Mesenchymal stem cell (in vitro differentiated cells and primary cell): ENCODE data around the gene HTRA3.

Experiments
- DNase-seq: peaks from one replicate; pipeline ENCODE4 v3.0.0-alpha.2; 2013
- H2AFZ ChIP-seq: one replicate; pipeline ENCODE4 v1.6.1; 2013; ENCODE audit warnings: low read depth, mild to moderate bottlenecking, control low read depth, inconsistent platforms, low read length, moderate library complexity
- H2AK5ac ChIP-seq: 2 replicates; pipeline ENCODE4 v1.6.1; 2013; ENCODE audit warnings: low read length, moderate library complexity, mild to moderate bottlenecking, inconsistent platforms; ENCODE audit not compliant: severe bottlenecking
- H2BK120ac ChIP-seq: one replicate; pipeline ENCODE4 v1.6.1; 2013; ENCODE audit warnings: low read depth, mild to moderate bottlenecking, inconsistent platforms, low read length, moderate library complexity
- H2BK12ac ChIP-seq, 2 experiments: one replicate each; pipeline ENCODE4 v1.6.1; 2013; ENCODE audit warnings: inconsistent platforms in 2 of 2, low read length in 2 of 2, mild to moderate bottlenecking in 2 of 2, moderate library complexity in 2 of 2, control low read depth in 1 of 2
- H2BK15ac ChIP-seq: one replicate; pipeline ENCODE4 v1.6.1; 2013; ENCODE audit warnings: mild to moderate bottlenecking, low read depth, inconsistent platforms; ENCODE audit not compliant: poor library complexity, severe bottlenecking
- H2BK5ac ChIP-seq: 2 replicates; pipeline ENCODE4 v1.6.1; 2013; ENCODE audit warnings: low read depth, mild to moderate bottlenecking, low read length, control low read depth, inconsistent platforms; ENCODE audit not compliant: poor library complexity, severe bottlenecking
- H3K14ac ChIP-seq, 2 experiments: one replicate each; pipeline ENCODE4 v1.6.1; 2013; ENCODE audit warnings: inconsistent platforms in 2 of 2, low read length in 2 of 2, control low read depth in 1 of 2, mild to moderate bottlenecking in 1 of 2, moderate library complexity in 1 of 2
- H3K18ac ChIP-seq, 2 experiments: one replicate each; pipeline ENCODE4 v1.6.1; 2013; ENCODE audit warnings: inconsistent platforms in 2 of 2, low read length in 2 of 2, control low read depth in 1 of 2, low read depth in 1 of 2, mild to moderate bottlenecking in 1 of 2
- H3K23ac ChIP-seq, 2 experiments: one replicate each; pipeline ENCODE4 v1.6.1; 2013; ENCODE audit warnings: inconsistent platforms in 2 of 2, low read length in 2 of 2, mild to moderate bottlenecking in 2 of 2, moderate library complexity in 2 of 2, control low read depth in 1 of 2
- H3K27ac ChIP-seq: 2 replicates; pipeline ENCODE4 v1.5.1; 2013; ENCODE audit warnings: mild to moderate bottlenecking, moderate library complexity, low read length, control low read depth, inconsistent platforms; ENCODE audit not compliant: poor library complexity, severe bottlenecking
- H3K27me3 ChIP-seq, 2 experiments: 2 replicates each; pipeline versions ENCODE4 v1.6.1 to v1.7.0; 2013; ENCODE audit warnings: low read length in 2 of 2, mild to moderate bottlenecking in 2 of 2, moderate library complexity in 2 of 2, control low read depth in 1 of 2, inconsistent platforms in 1 of 2; ENCODE audit not compliant: control insufficient read depth in 1 of 2, insufficient read depth in 1 of 2
- H3K36me3 ChIP-seq, 2 experiments: 2 replicates each; pipeline versions ENCODE4 v1.6.1 to v1.7.0; 2013; ENCODE audit warnings: low read length in 2 of 2, control low read depth in 1 of 2, inconsistent platforms in 1 of 2, low read depth in 1 of 2, mild to moderate bottlenecking in 1 of 2; ENCODE audit not compliant: insufficient read depth in 2 of 2, control insufficient read depth in 1 of 2
- H3K4ac ChIP-seq, 2 experiments: one replicate each; pipeline ENCODE4 v1.6.1; 2013; ENCODE audit warnings: inconsistent platforms in 2 of 2, low read length in 2 of 2, mild to moderate bottlenecking in 2 of 2, moderate library complexity in 2 of 2, control low read depth in 1 of 2, low read depth in 1 of 2
- H3K4me1 ChIP-seq: 2 replicates; pipeline ENCODE4 v1.6.1; 2013; ENCODE audit warnings: low read depth, low read length, control low read depth; ENCODE audit not compliant: control insufficient read depth, insufficient read depth
- H3K4me2 ChIP-seq: 2 replicates; pipeline ENCODE4 v1.6.1; 2013; ENCODE audit warnings: low read length, mild to moderate bottlenecking, inconsistent platforms; ENCODE audit not compliant: poor library complexity, severe bottlenecking
- H3K4me3 ChIP-seq, 2 experiments: 2 replicates each; pipeline versions ENCODE4 v1.5.1 to v1.7.0; 2013; ENCODE audit warnings: low read length in 2 of 2, mild to moderate bottlenecking in 2 of 2, control low read depth in 1 of 2, low read depth in 1 of 2; ENCODE audit not compliant: insufficient read depth in 1 of 2
- H3K79me1 ChIP-seq: replicated peaks from 2 replicates; pipeline ENCODE4 v1.6.1; 2013; ENCODE audit warnings: mild to moderate bottlenecking, control low read depth, low read length, inconsistent platforms; ENCODE audit not compliant: poor library complexity, severe bottlenecking
- H3K9ac ChIP-seq: 2 replicates; pipeline ENCODE4 v1.7.0; 2013; ENCODE audit warnings: mild to moderate bottlenecking, low read length, moderate library complexity
- H3K9me3 ChIP-seq: 2 replicates; pipeline ENCODE4 v1.7.0; 2013; ENCODE audit warnings: mild to moderate bottlenecking, low read length; ENCODE audit not compliant: control insufficient read depth
- H4K8ac ChIP-seq: one replicate; pipeline ENCODE4 v1.6.1; 2013; ENCODE audit warnings: inconsistent platforms, mild to moderate bottlenecking, low read length, moderate library complexity
- H4K91ac ChIP-seq: one replicate; pipeline ENCODE4 v1.6.1; 2013; ENCODE audit warnings: mild to moderate bottlenecking, low read length, inconsistent platforms
- WGBS: methylation state at CpG from one replicate; pipeline ENCODE4 v1.1.7; 2013; ENCODE audit warnings: mixed read lengths; 5-methylcytosine and 5-hydroxymethylcytosine counted together

HTRA3 gene

DNA sequence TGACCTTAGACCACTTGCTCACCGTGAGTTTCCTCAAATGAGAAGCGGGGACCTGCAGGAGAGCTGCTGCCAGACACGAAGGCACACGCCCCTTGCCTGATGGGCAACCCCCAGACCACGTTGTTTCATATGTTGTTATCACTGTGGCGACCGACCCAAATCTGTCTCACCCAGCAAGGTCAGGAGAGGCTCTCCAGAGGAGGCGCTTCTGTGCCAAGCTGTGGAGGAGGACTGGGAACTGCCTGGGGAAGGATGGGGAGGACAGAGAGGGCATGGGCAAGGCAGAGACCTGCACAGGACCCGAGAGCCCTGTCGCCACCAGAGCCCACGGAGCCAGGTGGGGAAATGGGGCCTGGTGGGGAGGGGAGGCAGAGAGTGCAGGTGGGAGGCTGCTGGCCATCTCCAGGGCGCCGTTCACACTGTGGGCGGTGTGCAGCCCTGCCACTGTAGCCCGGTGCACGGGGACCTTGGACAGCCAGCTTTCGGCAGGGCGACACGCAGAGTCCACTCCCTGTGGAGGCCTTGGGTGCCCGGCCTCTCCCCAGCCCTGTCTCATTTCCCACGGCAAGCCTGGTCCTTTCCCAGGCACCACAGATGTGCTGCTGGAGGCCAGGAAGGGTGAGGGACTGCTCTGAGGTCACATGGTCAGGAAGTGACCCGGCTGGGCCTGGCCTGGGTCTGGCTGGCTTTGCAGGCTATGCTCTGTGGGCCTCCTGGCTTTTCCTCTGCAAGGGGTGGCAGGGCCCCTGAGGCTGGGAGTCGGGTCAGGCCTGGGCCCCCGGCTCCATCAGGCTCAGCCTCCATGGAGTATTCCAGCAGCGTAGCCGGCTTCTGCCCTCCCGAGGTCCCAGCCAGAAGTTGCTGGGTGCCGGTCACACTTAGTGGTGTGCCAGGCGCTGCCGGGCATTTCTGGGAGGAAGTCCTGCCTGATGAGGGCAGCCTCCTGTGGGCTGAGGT, 3.2 kb downstream of the HTRA3 start:
- H3K4ac ChIP-seq, result peak overlapping the region; percentile 60 to 90
- no peak overlapping the region for H3K4me2 ChIP-seq
- no peak overlapping the region for H2BK5ac ChIP-seq

DNA sequence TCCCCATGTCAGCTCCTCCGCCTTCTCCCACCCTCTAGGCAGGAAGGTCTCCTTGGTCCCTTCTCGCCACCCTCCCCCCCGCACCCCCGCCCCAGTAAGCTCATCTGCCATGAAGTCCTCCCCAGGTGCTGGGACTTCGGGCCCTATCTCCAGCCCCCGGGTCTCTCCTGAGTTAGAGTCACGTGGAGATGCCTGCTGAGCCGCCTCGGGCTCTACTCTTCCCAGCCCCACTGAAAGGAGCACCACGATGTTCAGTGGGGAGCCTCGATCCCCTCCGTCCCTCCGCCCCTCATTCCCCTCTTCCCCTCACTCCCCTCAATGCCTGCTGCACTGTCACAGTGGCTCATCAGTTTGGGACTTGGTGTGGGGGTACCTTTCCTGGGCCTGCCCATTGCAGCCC, 3.9 kb downstream of the HTRA3 start:
- H3K4me1 ChIP-seq, result peaks cover 40% of the 10 kb centered on the region
- H3K36me3 ChIP-seq, result no peaks in the 10 kb centered on the region
- H2BK5ac ChIP-seq, result no peak overlapping the region
- H2AK5ac ChIP-seq, result no peak overlapping the region
- H3K9me3 ChIP-seq, result no peaks in the 10 kb centered on the region
- H2BK120ac ChIP-seq, result peak overlapping the region; percentile 74
- peak overlapping the region; percentile 30 for H3K9ac ChIP-seq
- peak overlapping the region; percentile 30 for H4K91ac ChIP-seq
- no peak for DNase-seq
- no peak overlapping the region for H3K27ac ChIP-seq
- H3K23ac ChIP-seq, result peak overlapping the region in 1 of 2 experiments; percentile 87
- peak overlapping the region in 1 of 2 experiments; percentile 93 for H3K18ac ChIP-seq
- no peak overlapping the region for H2AFZ ChIP-seq
- no peak overlapping the region for H3K4me3 ChIP-seq
- no peaks in the 10 kb centered on the region for H3K79me1 ChIP-seq
- peak overlapping the region in 1 of 2 experiments; percentile 78 for H3K14ac ChIP-seq
- H3K27me3 ChIP-seq, result peaks cover 14 to 26% of the 10 kb centered on the region in 2 experiments
- H2BK15ac ChIP-seq, result peak overlapping the region; percentile 78
- H4K8ac ChIP-seq, result peak overlapping the region; percentile 87
- WGBS, result 87% methylated on average over 11 of the region's 13 CpGs
- no peak overlapping the region for H3K4me2 ChIP-seq
- H2BK12ac ChIP-seq, result peak overlapping the region; percentile 14 to 97
- H3K4ac ChIP-seq, result peak overlapping the region in 1 of 2 experiments; percentile 90

More for the DNA sequence above, 3.2 kb downstream of the HTRA3 start:
- H3K14ac ChIP-seq, result peak overlapping the region in 1 of 2 experiments; percentile 78
- peak overlapping the region; percentile 30 for H4K91ac ChIP-seq
- H2AFZ ChIP-seq, result peak overlapping the region; percentile 37
- no peaks in the 10 kb centered on the region for H3K9me3 ChIP-seq
- peak overlapping the region; percentile 78 for H2BK15ac ChIP-seq
- peak; percentile 78 for DNase-seq
- H3K4me1 ChIP-seq, result peaks cover 34% of the 10 kb centered on the region
- peak overlapping the region; percentile 75 to 93 for H3K18ac ChIP-seq
- peak overlapping the region; percentile 74 for H2BK120ac ChIP-seq
- no peak overlapping the region for H3K27ac ChIP-seq
- H3K27me3 ChIP-seq, result peaks cover 14 to 26% of the 10 kb centered on the region in 2 experiments
- peak overlapping the region; percentile 30 for H3K9ac ChIP-seq
- H2AK5ac ChIP-seq, result no peak overlapping the region
- peak overlapping the region; percentile 14 to 97 for H2BK12ac ChIP-seq
- H3K36me3 ChIP-seq, result no peaks in the 10 kb centered on the region
- H3K79me1 ChIP-seq, result no peaks in the 10 kb centered on the region
- H4K8ac ChIP-seq, result peak overlapping the region; percentile 87
- WGBS, result 63% methylated on average over 28 of the region's 30 CpGs
- H3K23ac ChIP-seq, result no peak overlapping the region
- H3K4me3 ChIP-seq, result no peak overlapping the region

DNA sequence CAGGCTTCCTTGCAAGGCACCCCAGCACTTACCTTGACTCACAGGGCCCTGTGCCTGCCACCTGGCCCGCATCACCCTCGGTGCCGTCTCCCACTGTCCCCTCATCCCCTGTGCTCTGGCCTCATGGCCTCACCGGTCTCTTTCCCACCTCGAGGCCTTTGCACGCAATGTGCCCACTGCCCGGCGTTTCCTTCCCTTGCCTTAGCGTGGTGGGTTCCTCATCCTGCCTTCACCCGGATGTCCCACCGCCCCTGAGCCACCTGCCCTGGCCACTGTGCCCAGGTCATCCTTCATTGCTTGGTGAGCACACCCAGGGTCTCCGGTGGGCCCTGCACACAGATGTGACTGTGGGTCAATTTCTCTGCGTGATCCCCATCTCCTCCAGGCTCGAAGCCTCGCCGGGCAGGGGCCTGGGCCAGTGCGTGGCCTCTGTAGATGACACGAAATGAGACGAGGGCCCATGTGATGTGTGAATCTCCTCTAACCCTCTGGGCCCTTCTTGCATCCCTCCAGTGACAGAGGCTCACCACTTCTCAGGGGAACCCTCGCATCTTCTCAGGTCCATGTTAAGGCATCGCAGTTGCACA, 4.6 kb downstream of the HTRA3 start:
- Histone ChIP-seq H3K36me3 (no peaks in the 10 kb centered on the region), H3K18ac (peak overlapping the region; percentile 22 to 41), H3K14ac (peak overlapping the region in 1 of 2 experiments; percentile 89), H3K9ac (peak overlapping the region; percentile 16), H3K4me3 (no peak overlapping the region), H3K27ac (no peak overlapping the region), H2AFZ (no peak overlapping the region), H2AK5ac (no peak overlapping the region), H3K79me1 (no peaks in the 10 kb centered on the region), H3K4me2 (no peak overlapping the region), H3K4me1 (peaks cover 45% of the 10 kb centered on the region), H3K23ac (no peak overlapping the region), H2BK120ac (no peak overlapping the region), H2BK12ac (peak overlapping the region; percentile 14 to 98), H4K8ac (peak overlapping the region; percentile 27), H3K27me3 (peaks cover 12 to 21% of the 10 kb centered on the region in 2 experiments), H3K9me3 (no peaks in the 10 kb centered on the region), H2BK5ac (no peak overlapping the region), H2BK15ac (peak overlapping the region; percentile 18), H3K4ac (peak overlapping the region; percentile 29 to 74), H4K91ac (peak overlapping the region; percentile 30)
- WGBS, result 96% methylated on average over 21 of the region's 21 CpGs
- no peak for DNase-seq
